NCI-H526 treated with DMSO at 0.1 percent for 48 hours (cell line): Measurements from ENCODE around the gene LEFTY1.
A peak's percentile ranks its signal among the peaks of the same experiment; 100 is the strongest.
"Not testable (repeated sequence)": the region's sequence is repeated elsewhere in the genome, so short reads cannot be mapped to it uniquely, and the experiment has no call there.

Experiments used
- DNase-seq: peaks from one replicate; lab custom pipeline; 2025; lab: John Stamatoyannopoulos, UW

The LEFTY1 gene

GRCh38 chr1:225887554-225888288 lies 1.2 kb downstream of the LEFTY1 start:
- not testable (repeated sequence) for DNase-seq

GRCh38 chr1:225887030-225887314 lies 2.0 kb downstream of the LEFTY1 start:
- DNase-seq = no peak

GRCh38 chr1:225886159-225887029 lies 2.6 kb downstream of the LEFTY1 start:
- no peak for DNase-seq

GRCh38 chr1:225885336-225885735 lies 3.6 kb downstream of the LEFTY1 start:
- no peak for DNase-seq

GRCh38 chr1:225883616-225884265 lies 5.2 kb downstream of the LEFTY1 start:
- DNase-seq = no peak

GRCh38 chr1:225882694-225883615 lies 6.0 kb downstream of the LEFTY1 start:
- peak; percentile 14 for DNase-seq

- DNase-seq = peak; percentile 25
Measured at GRCh38 chr1:225881959-225882693, 6.8 kb downstream of the LEFTY1 start, which contains the start of gene TMEM63A. TMEM63A (minus strand) TSS chr1:225882380; CDS start chr1:225877580, 4,800 bp downstream.

- DNase-seq = peak; percentile 7
Measured at GRCh38 chr1:225881081-225881958, 7.6 kb downstream of the LEFTY1 start.

GRCh38 chr1:225880636-225881035 lies 8.3 kb downstream of the LEFTY1 start:
- DNase-seq = peak; percentile 55

- no peak for DNase-seq
Measured at GRCh38 chr1:225880222-225880588, 8.7 kb downstream of the LEFTY1 start.

- DNase-seq = peak; percentile 55
Measured at GRCh38 chr1:225879521-225880221, 9.3 kb downstream of the LEFTY1 start.

- DNase-seq = no peak
Measured at GRCh38 chr1:225878282-225878681, 10.7 kb downstream of the LEFTY1 start.

GRCh38 chr1:225877580-225877979 lies 11.4 kb downstream of the LEFTY1 start:
- no peak for DNase-seq

- DNase-seq = no peak
Measured at GRCh38 chr1:225876900-225877510, 11.9 kb downstream of the LEFTY1 start.

GRCh38 chr1:225875044-225875815 lies 13.7 kb downstream of the LEFTY1 start:
- DNase-seq = no peak

GRCh38 chr1:225874431-225874830 lies 14.5 kb downstream of the LEFTY1 start:
- DNase-seq = no peak

GRCh38 chr1:225873281-225873850 lies 15.6 kb downstream of the LEFTY1 start:
- no peak for DNase-seq

- DNase-seq = no peak
Measured at GRCh38 chr1:225872075-225872430, 16.9 kb downstream of the LEFTY1 start.
